ENCODE data around the gene NQO2.

The NQO2 gene

GRCh38 chr6:2979819-2980464 lies 19.8 kb upstream of the NQO2 start:
- DNase-seq (ENCODE audit: low read depth): no peak
- no peak overlapping the region for H3K4me3 ChIP-seq (ENCODE audit: control insufficient read depth, low read depth, low read length)
- TF ChIP-seq CTCF (IDR thresholded peaks at IDR 0.05; ENCODE audit: control insufficient read depth, insufficient read depth, low read depth, low read length, missing control alignments): no peak

GRCh38 chr6:2980465-2980855 lies 19.2 kb upstream of the NQO2 start:
- no peak for DNase-seq (ENCODE audit: low read depth)
- H3K4me3 ChIP-seq (ENCODE audit: control insufficient read depth, low read depth, low read length): no peak overlapping the region
- no peak for TF ChIP-seq CTCF (IDR thresholded peaks at IDR 0.05; ENCODE audit: control insufficient read depth, insufficient read depth, low read depth, low read length, missing control alignments)

- DNase-seq (ENCODE audit: low read depth): no peak
- no peak for TF ChIP-seq CTCF (IDR thresholded peaks at IDR 0.05; ENCODE audit: control insufficient read depth, insufficient read depth, low read depth, low read length, missing control alignments)
- H3K4me3 ChIP-seq (ENCODE audit: control insufficient read depth, low read depth, low read length): no peak overlapping the region
Observed at GRCh38 chr6:2982426-2983117, 17.1 kb upstream of the NQO2 start.

GRCh38 chr6:2984738-2985406 lies 14.8 kb upstream of the NQO2 start:
- TF ChIP-seq CTCF (IDR thresholded peaks at IDR 0.05; ENCODE audit: control insufficient read depth, insufficient read depth, low read depth, low read length, missing control alignments): no peak
- H3K4me3 ChIP-seq (ENCODE audit: control insufficient read depth, low read depth, low read length): no peak overlapping the region
- no peak for DNase-seq (ENCODE audit: low read depth)

GRCh38 chr6:2986722-2987221 lies 12.9 kb upstream of the NQO2 start:
- TF ChIP-seq CTCF (IDR thresholded peaks at IDR 0.05; ENCODE audit: control insufficient read depth, insufficient read depth, low read depth, low read length, missing control alignments): no peak
- H3K4me3 ChIP-seq (ENCODE audit: control insufficient read depth, low read depth, low read length): no peak overlapping the region
- DNase-seq (ENCODE audit: low read depth): peak; percentile 77

- H3K4me3 ChIP-seq (ENCODE audit: control insufficient read depth, low read depth, low read length): peak overlapping the region; percentile 77
- no peak for DNase-seq (ENCODE audit: low read depth)
- TF ChIP-seq CTCF (IDR thresholded peaks at IDR 0.05; ENCODE audit: control insufficient read depth, insufficient read depth, low read depth, low read length, missing control alignments): no peak
Observed at GRCh38 chr6:2988094-2988425, 11.6 kb upstream of the NQO2 start.
